Stimulated activated CD4-positive, alpha-beta T cell treated with anti-CD3 and anti-CD28 coated beads, TNF-alpha, amount 100 ng/mL, for 24 hours (primary cell): ENCODE results near the gene UBE2L3.
"Not testable (repeated sequence)": the region's sequence is repeated elsewhere in the genome, so short reads cannot be mapped to it uniquely, and the experiment has no call there.

Experiments
- DNase-seq, 3 experiments: peaks; one replicate each; pipeline ENCODE4 v3.0.0-alpha.2; 2020; ENCODE audit warnings: low read depth in 3 of 3

UBE2L3 gene

DNA sequence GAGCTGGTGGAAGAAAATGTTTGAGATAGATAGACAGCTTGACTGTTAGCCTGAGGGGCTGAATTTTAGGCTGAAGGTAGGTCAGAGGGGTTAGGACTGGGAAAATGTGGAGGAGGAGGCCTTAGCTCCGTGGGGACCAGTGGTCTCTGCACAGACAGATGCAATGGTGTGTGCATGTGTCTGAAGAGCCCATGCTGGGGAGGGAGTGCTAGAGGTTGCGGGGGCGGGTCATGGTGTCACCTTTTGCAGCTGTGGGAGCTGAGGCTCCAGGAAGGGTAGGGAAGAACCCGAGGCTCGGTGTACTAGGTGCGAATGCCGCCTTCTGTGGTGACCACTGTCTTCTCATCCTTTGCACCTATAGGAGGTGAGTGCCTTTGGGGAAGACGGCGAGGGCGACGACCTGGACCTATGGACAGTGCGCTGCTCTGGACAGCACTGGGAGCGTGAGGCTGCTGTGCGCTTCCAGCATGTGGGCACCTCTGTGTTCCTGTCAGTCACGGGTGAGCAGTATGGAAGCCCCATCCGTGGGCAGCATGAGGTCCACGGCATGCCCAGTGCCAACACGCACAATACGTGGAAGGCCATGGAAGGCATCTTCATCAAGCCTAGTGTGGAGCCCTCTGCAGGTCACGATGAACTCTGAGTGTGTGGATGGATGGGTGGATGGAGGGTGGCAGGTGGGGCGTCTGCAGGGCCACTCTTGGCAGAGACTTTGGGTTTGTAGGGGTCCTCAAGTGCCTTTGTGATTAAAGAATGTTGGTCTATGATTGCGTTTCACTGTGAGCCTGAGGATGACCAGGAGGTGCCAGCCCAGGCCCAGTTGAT is 76.2 kb downstream of the UBE2L3 start:
- DNase-seq, result no peak

DNA sequence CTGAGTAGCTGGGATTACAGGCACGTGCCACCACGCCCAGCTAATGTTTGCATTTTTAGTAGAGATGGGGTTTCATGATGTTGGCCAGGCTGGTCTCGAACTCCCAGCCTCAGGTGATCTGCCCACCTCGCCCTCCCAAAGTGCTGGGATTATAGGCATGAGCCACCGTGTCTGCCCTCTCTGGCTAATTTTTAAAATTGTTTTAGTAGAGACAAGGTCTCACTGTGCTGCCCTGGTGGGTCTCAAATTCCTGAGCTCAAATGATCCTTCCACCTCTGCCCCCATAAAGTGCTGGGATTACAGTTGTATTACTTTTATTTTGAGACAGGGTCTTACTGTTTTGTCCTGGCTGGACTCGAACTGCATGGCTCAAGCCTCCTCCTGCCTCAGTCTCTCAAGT is 78.0 kb downstream of the UBE2L3 start:
- DNase-seq, result not testable (repeated sequence)

GRCh38 chr22:21646608-21647590 is 79.4 kb downstream of the UBE2L3 start:
- peak in 2 of 3 experiments; percentile 59 to 74 for DNase-seq

DNA sequence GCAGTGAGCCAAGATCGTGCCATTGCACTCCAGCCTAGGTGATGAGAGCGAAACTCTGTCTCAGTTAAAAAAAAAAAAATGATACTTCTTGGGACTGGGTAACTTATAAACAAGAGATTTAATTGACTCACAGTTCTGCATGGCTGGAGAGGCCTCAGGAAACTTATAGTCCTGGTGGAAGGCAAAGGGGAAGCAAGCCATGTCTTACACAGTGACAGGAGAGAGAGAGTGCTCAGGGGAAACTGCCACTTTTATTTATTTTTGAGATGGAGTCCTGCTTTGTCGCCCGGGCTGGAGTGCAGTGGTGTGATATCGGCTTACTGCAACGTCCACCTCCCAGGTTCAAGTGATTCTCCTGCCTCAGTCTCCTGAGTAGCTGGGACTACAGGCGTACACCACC is 82.8 kb downstream of the UBE2L3 start:
- DNase-seq, result no peak

GRCh38 chr22:21650823-21651520 is 83.5 kb downstream of the UBE2L3 start:
- DNase-seq, result no peak

DNA sequence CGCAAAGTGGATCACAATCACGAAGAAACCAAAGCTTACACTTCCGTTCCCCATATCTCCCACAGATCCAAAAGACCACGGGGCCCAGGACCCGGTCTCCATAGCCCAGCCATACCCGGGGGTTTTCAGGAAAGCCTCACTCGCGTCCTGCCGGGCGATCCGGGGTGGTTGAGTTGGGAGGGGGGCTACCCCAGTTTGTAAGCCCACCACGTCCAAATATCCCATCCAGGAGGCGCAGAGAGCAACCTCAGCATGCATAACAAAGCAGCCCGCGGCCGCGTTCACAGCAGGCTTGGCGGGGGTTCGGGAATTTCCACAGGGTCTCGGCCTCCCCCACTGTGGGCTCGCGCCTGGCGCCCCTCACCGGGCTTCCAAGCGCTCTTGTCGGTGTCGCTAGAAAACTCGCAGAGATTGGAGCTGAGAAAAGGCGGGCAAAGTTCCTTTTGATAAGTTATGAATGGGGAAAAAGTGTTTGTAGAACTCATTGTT is 84.1 kb downstream of the UBE2L3 start:
- no peak for DNase-seq

- DNase-seq, result peak; percentile 72 to 90 (median 78)
Observed at GRCh38 chr22:21652010-21652546, 84.6 kb downstream of the UBE2L3 start.

DNA sequence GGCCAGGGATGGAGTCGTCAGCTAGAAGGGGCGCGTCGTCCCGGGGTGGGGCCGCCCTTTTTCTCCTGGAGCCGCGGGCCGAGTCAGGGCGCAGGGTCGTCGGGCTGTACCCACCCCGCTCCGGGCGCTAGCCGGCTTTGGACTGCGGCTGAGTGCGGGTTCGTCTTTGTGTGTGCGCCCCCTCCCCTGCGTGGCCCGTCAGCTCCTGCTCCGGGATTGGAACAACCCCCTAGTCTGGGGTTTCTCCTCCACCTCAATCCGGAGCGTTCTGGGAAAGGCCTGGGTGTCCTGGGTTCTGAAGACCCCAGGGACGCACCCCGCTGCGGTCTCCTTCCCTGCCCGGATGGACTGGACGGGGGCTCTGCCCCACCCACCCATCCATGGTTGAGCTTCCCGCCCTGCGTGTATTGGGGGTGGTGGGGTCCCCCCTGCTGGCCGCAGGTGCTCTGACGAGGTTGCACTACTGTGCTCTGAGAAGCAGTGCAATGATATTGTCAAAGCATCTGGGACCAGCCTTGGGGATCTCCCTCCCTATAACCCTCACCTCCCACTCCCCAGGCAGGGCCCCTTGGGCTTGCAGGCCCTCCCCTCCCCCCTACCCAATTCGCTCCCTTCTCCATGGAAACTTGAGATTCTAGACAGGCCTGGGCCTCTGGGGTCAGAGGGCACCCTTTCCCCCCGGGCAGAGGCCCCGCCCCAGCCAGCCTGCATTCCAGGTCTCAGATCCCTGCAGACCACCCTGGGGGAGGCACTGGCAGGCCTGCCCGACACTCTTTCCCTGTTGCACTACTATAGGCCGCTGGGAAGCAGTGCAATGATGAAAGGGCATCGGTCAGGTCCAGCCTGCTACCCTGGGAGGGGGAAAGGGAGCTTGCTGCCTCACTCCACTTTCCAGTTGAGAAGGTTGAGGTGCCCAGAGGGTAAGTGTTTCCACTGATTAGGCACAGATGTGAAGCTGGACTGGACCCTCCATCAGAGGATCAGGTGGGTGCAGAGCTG is 85.3 kb downstream of the UBE2L3 start:
- DNase-seq, result no peak

DNA sequence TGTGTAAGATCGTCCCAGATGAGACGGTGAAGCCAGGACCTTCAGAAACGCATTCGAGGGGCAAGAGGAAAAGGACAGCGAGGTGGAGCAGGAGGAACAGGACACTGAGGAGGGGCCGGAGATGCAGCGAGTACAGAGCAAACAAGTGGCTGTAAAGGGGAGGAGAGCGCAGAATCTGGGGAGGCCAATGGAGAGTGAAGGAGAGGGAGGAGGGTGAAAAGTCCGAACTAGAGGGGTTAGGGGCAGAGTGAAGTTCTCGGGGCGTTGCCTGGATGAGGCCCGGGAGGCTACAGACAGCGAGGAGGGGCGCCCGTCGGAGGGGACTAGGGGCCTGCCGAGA is 89.5 kb downstream of the UBE2L3 start:
- DNase-seq, result no peak

- peak; percentile 58 to 79 (median 65) for DNase-seq
Observed at GRCh38 chr22:21657360-21658032, 90.0 kb downstream of the UBE2L3 start.

GRCh38 chr22:21659864-21660525 is 92.5 kb downstream of the UBE2L3 start:
- DNase-seq, result no peak

DNA sequence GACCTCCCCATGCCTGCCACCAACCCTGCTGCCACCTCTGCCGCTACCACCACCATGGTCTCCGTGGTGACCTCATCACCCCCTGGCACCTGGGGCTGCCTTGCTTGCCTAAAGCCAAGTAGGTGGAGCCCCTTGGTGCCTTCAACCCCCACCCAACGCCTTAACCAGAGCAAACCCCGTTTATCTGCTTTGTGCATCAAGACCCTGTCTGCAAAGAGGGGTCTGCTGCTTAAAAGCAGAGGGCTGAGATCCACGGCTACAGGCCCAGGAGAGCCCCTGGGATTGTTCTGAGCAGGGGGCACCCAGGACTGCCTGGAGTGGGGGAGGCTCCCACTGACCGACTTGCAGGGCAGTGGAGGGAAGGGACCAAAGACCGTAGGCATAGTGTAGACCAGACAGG is 93.4 kb downstream of the UBE2L3 start:
- DNase-seq, result no peak

DNA sequence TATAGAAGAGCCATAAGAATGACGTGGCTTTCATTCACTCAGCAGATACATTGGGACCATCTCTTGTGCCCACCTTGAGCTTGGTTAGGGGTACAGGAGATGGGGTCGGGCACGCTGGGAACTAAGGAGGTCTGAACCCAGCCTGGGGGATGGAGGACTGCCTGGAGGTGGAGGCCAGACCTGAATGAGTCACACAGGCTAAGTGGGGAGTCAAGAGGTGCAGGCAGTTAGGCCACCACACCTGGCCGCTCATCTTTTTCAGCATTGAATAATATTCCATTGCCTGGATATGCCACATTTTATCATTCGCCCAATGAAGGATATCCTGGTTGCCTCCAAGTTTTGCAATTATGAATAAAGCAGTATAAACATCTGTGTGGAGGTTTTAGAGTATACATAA is 94.5 kb downstream of the UBE2L3 start:
- no peak for DNase-seq

DNA sequence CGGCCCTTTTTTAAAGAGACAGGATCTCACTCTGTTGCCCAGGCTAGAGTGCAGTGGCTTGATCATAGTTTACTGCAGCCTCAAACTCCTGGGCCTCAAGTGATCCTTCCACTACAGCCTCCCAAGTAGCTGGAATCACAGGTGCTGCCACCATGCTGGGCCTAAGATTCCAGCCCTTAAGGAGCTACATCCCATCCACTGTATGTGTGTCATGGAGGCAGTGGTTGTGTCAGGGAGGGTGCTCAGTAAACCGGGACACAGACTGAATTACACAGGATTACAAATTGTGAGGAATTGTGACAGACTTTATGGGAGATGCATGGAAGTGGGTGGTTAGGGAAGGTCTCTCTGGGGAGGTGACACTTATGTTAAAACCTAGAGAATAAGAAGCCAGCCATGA is 96.2 kb downstream of the UBE2L3 start:
- DNase-seq, result no peak

DNA sequence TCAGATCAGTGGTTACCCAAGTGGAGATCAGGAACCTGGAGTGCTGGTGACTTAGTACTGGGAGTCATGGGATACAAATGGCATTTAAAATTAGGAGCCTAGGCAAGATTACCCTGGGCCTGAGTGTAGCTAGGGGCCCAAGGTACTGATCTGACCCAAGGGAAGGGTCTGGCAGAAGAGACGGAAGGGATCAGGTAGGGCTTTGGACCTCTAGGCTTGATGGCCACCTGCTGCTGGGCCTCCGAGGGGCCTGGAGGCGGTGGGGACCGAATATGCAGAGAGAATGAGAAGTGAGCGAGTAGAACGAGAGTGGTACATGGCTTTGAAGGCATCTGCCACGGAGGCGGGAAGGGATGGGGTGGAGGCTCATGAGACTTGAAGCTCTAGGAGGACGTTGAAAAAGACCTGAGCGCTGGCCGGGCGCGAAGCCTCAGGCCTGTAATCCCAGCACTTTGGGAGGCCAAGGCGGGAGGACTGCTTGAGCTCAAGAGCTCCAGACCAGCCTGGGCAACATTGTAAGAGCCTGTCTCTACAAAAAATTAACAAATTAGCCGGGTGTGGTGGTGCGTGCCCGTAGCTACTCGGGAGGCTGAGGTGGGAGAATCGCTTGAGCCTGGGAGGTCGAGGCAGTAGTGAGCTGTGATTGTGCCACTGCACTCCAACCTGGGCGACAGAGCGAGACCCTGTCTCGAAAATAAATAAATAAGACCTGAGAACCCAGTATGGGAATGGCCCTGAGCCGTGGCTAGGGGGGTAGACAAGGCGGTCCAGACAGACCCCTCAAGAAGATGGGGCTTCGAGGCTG is 97.7 kb downstream of the UBE2L3 start:
- DNase-seq, result no peak

GRCh38 chr22:21666786-21667185 is 99.3 kb downstream of the UBE2L3 start:
- DNase-seq, result no peak

GRCh38 chr22:21669026-21669425 is 101.5 kb downstream of the UBE2L3 start:
- no peak for DNase-seq

DNA sequence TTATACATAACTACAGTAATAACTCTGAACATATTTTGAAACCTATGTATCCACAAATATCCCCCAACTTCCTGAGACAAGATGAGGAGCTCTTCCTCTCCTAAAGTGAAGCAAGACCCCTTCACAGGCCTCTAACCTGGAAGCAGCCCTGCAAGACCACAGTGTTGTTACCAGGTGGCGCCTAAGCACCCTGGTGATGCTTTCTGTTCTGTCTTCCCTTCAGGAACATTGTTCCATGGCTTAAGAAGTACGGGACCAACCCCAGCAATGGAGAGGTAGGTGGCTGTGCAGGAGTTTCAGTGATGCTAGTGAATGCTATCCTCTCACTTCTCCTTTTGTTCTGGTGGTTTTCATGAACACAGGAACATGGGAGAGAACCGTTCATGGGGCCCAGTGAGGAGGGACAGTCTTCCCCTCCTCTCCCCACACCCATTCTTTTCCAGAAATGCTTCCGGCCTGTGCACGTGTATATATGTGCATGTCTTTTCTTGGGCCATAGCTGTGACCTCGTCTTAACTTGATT is 104.7 kb downstream of the UBE2L3 start:
- DNase-seq, result no peak
